GM12878 (cell line): ENCODE data around the gene ITGAD. TPM values are rescaled to one million over a fixed set of nuclear protein-coding genes. Genes with fewer than 3 reads are reported as not detected.

Experiments
- ATF7 ChIP-seq: fragments of 450-650 bp; IDR thresholded peaks from 2 replicates; pipeline ENCODE4 v1.6.1; 2016; ENCODE audit warnings: low read depth, mild to moderate bottlenecking
- CBFB ChIP-seq: IDR thresholded peaks from 2 replicates; pipeline ENCODE4 v1.6.1; 2016; ENCODE audit warnings: antibody characterized with exemption, low read depth
- CHD1 ChIP-seq: IDR thresholded peaks from 2 replicates; pipeline ENCODE4 v1.6.1; 2012; ENCODE audit warnings: low read depth, low read length, improper control_type of control experiment
- CREB1 ChIP-seq: IDR thresholded peaks from 2 replicates; pipeline ENCODE4 v1.6.1; 2012; ENCODE audit warnings: low read depth, mild to moderate bottlenecking, inconsistent platforms
- DPF2 ChIP-seq: fragments of 450-650 bp; IDR thresholded peaks from 2 replicates; pipeline ENCODE4 v1.6.1; 2017; ENCODE audit warnings: mild to moderate bottlenecking
- EED ChIP-seq: sonication (generic); IDR thresholded peaks from 2 replicates; pipeline ENCODE4 v1.6.1; 2016; ENCODE audit warnings: antibody characterized with exemption, low read depth
- ETV6 ChIP-seq, 2 experiments: fragments of 450-650 bp in 1 of 2; IDR thresholded peaks in 1 of 2; conservative IDR thresholded peaks in 1 of 2; 2 replicates each; pipeline ENCODE4 v1.6.1; 2014; ENCODE audit warnings: antibody characterized with exemption in 1 of 2, borderline replicate concordance in 1 of 2, low read depth in 1 of 2, mild to moderate bottlenecking in 1 of 2, moderate library complexity in 1 of 2
- EZH2 ChIP-seq: IDR thresholded peaks from 2 replicates; pipeline ENCODE4 v1.6.1; 2012; ENCODE audit warnings: low read depth, mild to moderate bottlenecking, control low read depth, inconsistent platforms, low read length, borderline replicate concordance; ENCODE audit not compliant: control insufficient read depth
- FOXM1 ChIP-seq: IDR thresholded peaks from 2 replicates; pipeline ENCODE4 v1.6.1; 2012; ENCODE audit warnings: low read depth, mild to moderate bottlenecking, inconsistent platforms, low read length, moderate library complexity
- HDAC6 ChIP-seq: fragments of 200-600 bp; sonication (generic); IDR thresholded peaks from one replicate; pipeline ENCODE4 v1.8.0; 2017; ENCODE audit warnings: antibody characterized with exemption; ENCODE audit not compliant: unreplicated experiment
- JUNB ChIP-seq: IDR thresholded peaks from 2 replicates; pipeline ENCODE4 v1.6.1; 2016; ENCODE audit warnings: antibody characterized with exemption, mild to moderate bottlenecking
- JUND ChIP-seq: IDR thresholded peaks from 2 replicates; pipeline ENCODE4 v1.6.1; 2012; ENCODE audit warnings: low read depth, mild to moderate bottlenecking, low read length, improper control_type of control experiment, moderate library complexity
- LARP7 ChIP-seq: fragments of 450-650 bp; IDR thresholded peaks from 2 replicates; pipeline ENCODE4 v1.6.1; 2017; ENCODE audit warnings: mild to moderate bottlenecking
- MEF2B ChIP-seq: fragments of 450-650 bp; IDR thresholded peaks from 2 replicates; pipeline ENCODE4 v1.6.1; 2018; ENCODE audit warnings: mild to moderate bottlenecking, moderate library complexity; ENCODE audit not compliant: partially characterized antibody, poor library complexity, severe bottlenecking
- MTA3 ChIP-seq: IDR thresholded peaks from 2 replicates; pipeline ENCODE4 v1.6.1; 2012; ENCODE audit warnings: low read length, inconsistent platforms, borderline replicate concordance
- MXI1 ChIP-seq: fragments of 150-350 bp; IDR thresholded peaks from 2 replicates; pipeline ENCODE4 v1.6.1; 2011; ENCODE audit warnings: low read depth, mild to moderate bottlenecking, inconsistent platforms, low read length, improper control_type of control experiment
- NFYA ChIP-seq: IDR thresholded peaks from 2 replicates; pipeline ENCODE4 v1.6.1; 2011; ENCODE audit warnings: low read depth, mild to moderate bottlenecking, low read length, improper control_type of control experiment, borderline replicate concordance
- POLR2A ChIP-seq: IDR thresholded peaks from 2 replicates; pipeline ENCODE4 v1.6.1; 2011; ENCODE audit warnings: low read depth, mild to moderate bottlenecking, low read length
- RAD21 ChIP-seq: IDR thresholded peaks from 2 replicates; pipeline ENCODE4 v1.6.1; 2011; ENCODE audit warnings: mild to moderate bottlenecking, low read depth, low read length, moderate library complexity; ENCODE audit not compliant: insufficient read depth
- RCOR1 ChIP-seq: conservative IDR thresholded peaks from 2 replicates; pipeline ENCODE4 v1.6.1; 2012; ENCODE audit warnings: low read depth, low read length, improper control_type of control experiment
- SP1 ChIP-seq: IDR thresholded peaks from one replicate; pipeline ENCODE4 v1.6.1; 2011; ENCODE audit warnings: low read depth, low read length
- STAT3 ChIP-seq: IDR thresholded peaks from 2 replicates; pipeline ENCODE4 v1.6.1; 2011; ENCODE audit warnings: low read depth, low read length, improper control_type of control experiment
- TAF1 ChIP-seq: IDR thresholded peaks from 2 replicates; pipeline ENCODE4 v1.6.1; 2011; ENCODE audit warnings: mild to moderate bottlenecking, low read depth, low read length, borderline replicate concordance
- TARDBP ChIP-seq: IDR thresholded peaks from 2 replicates; pipeline ENCODE4 v1.6.1; 2016; ENCODE audit warnings: borderline replicate concordance
- ZNF274 ChIP-seq: IDR thresholded peaks from one replicate; pipeline ENCODE4 v1.8.0; 2011; ENCODE audit not compliant: insufficient read length, insufficient read depth
- polyA plus RNA-seq, 11 experiments: library from polyadenylated mRNA; depleted of rRNA in 4 of 11; unstranded in 6 of 11; stranded (reverse) in 5 of 11; fragments of >200 nt; fragmentation: Nextera tagmentation in 4 of 11; fragmentation: Illumina TruSeq in 1 of 11; extraction: Ambion mirVana in 4 of 11; extraction: Trizol in 1 of 11; gene quantifications; 1 replicate in 1 of 11; 2 replicates in 10 of 11; pipeline versions ENCODE4 v1.2.1 to v1.2.3, GENCODE V29; 2011 to 2016; ENCODE audit warnings: inconsistent platforms in 2 of 11, missing spikeins in 2 of 11, low read depth in 1 of 11
- total RNA-seq, 4 experiments: library from RNA; depleted of rRNA in 3 of 4; stranded (reverse); fragments of >200 nt in 3 of 4; fragmentation: Illumina TruSeq in 1 of 4; extraction: Trizol in 1 of 4; gene quantifications; 2 replicates each; pipeline versions ENCODE4 v1.2.1 to v1.2.3, GENCODE V29; 2013 to 2021
- TF ChIP-seq, protein P1 (sequence below): fragments of 450-650 bp; IDR thresholded peaks from 2 replicates; pipeline ENCODE4 v1.6.1; 2017; ENCODE audit warnings: antibody characterized with exemption, mild to moderate bottlenecking, moderate library complexity
- TF ChIP-seq, protein P2 (sequence below): fragments of 450-650 bp; IDR thresholded peaks from 2 replicates; pipeline ENCODE4 v1.6.1; 2018; ENCODE audit warnings: borderline replicate concordance, mild to moderate bottlenecking; ENCODE audit not compliant: partially characterized antibody

ITGAD gene
- total and polyA plus RNA-seq, 10 of the 15 experiments (the other 5 are each of a cell fraction or from before 2014, with no cell fraction given), result 0.29 to 4.0 (median 1.2) TPM

DNA sequence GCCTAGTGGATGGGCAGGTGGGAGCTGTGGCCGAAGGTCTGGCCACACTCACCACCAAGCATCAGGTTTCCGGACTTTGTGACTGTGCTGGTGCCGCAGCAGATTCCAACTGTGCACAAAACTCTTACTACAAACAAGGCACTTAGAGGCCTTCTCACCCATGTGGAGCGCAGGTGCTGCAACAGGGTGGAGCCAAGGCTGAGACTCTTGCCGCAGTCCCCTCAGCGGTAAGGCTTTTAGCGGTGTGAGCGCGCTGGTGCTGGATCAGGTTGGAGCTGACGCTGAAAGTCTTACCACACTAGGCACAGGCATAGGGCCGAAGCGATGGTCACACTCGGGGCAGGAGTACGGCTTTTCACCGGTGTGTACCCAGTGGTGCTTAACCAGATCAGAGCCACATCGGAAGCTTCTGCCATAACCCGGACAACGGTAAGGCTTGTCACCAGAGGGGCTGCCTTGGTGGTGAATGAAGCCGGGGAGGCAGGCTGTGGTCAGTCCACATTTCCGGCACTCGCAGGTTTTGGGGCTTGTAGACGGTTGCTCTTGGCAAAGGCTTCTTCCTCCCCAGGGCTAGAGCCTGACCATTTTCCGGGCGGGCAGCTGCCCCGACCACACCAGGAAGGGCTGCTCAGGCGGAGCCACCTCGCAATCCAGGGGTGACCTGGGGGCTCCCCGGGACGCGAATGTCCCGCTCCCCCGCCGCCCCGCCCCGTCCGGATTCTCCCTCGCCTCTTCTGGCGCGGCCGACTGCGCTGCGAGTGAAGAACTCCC, 65.1 kb downstream of the ITGAD start (continued):
- TF ChIP-seq LARP7, result peak; percentile 83
- no peak for TF ChIP-seq FOXM1
- no peak for TF ChIP-seq ZNF274
- no peak for TF ChIP-seq STAT3
- no peak for TF ChIP-seq EZH2
- TF ChIP-seq CBFB, result 0 out of 2 replicates have a peak, but pooled peaks have one; percentile 35
- TF ChIP-seq RAD21, result no peak
- no peak for TF ChIP-seq RCOR1
- TF ChIP-seq, protein P1, sequence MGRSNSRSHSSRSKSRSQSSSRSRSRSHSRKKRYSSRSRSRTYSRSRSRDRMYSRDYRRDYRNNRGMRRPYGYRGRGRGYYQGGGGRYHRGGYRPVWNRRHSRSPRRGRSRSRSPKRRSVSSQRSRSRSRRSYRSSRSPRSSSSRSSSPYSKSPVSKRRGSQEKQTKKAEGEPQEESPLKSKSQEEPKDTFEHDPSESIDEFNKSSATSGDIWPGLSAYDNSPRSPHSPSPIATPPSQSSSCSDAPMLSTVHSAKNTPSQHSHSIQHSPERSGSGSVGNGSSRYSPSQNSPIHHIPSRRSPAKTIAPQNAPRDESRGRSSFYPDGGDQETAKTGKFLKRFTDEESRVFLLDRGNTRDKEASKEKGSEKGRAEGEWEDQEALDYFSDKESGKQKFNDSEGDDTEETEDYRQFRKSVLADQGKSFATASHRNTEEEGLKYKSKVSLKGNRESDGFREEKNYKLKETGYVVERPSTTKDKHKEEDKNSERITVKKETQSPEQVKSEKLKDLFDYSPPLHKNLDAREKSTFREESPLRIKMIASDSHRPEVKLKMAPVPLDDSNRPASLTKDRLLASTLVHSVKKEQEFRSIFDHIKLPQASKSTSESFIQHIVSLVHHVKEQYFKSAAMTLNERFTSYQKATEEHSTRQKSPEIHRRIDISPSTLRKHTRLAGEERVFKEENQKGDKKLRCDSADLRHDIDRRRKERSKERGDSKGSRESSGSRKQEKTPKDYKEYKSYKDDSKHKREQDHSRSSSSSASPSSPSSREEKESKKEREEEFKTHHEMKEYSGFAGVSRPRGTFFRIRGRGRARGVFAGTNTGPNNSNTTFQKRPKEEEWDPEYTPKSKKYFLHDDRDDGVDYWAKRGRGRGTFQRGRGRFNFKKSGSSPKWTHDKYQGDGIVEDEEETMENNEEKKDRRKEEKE, result 0 out of 2 replicates have a peak, but pooled peaks have one; percentile 16
- TF ChIP-seq NFYA, result no peak
- TF ChIP-seq DPF2, result 0 out of 2 replicates have a peak, but pooled peaks have one; percentile 17
- peak; percentile 85 for TF ChIP-seq POLR2A
- no peak for TF ChIP-seq TARDBP
- TF ChIP-seq SP1, result no peak
- no peak for TF ChIP-seq MEF2B
- TF ChIP-seq HDAC6, result no peak
- no peak for TF ChIP-seq CHD1
- 0 out of 4 replicates have a peak, but pooled peaks of 1 of the 2 experiments have one; percentile 13 for TF ChIP-seq ETV6 (conservative IDR thresholded peaks at IDR 0.05 in 1 of 2, IDR thresholded peaks at IDR 0.05 in 1 of 2; ENCODE audit: borderline replicate concordance in 1 of 2, low read depth in 1 of 2)
- TF ChIP-seq, protein P2, sequence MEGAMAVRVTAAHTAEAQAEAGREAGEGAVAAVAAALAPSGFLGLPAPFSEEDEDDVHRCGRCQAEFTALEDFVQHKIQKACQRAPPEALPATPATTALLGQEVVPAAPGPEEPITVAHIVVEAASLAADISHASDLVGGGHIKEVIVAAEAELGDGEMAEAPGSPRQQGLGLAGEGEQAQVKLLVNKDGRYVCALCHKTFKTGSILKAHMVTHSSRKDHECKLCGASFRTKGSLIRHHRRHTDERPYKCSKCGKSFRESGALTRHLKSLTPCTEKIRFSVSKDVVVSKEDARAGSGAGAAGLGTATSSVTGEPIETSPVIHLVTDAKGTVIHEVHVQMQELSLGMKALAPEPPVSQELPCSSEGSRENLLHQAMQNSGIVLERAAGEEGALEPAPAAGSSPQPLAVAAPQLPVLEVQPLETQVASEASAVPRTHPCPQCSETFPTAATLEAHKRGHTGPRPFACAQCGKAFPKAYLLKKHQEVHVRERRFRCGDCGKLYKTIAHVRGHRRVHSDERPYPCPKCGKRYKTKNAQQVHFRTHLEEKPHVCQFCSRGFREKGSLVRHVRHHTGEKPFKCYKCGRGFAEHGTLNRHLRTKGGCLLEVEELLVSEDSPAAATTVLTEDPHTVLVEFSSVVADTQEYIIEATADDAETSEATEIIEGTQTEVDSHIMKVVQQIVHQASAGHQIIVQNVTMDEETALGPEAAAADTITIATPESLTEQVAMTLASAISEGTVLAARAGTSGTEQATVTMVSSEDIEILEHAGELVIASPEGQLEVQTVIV, result no peak
- no peak for TF ChIP-seq JUNB
- TF ChIP-seq CREB1, result no peak; the same call in 1 of the 2 replicates
- peak; percentile 23; the same call in 1 of the 2 replicates for TF ChIP-seq EED
- TF ChIP-seq JUND, result no peak
- 0 out of 2 replicates have a peak, but pooled peaks have one; percentile 48 for TF ChIP-seq TAF1
- TF ChIP-seq MTA3, result no peak
- TF ChIP-seq MXI1, result peak; percentile 72
- no peak; the same call in 1 of the 2 replicates for TF ChIP-seq ATF7
